Iris pigment epithelial cell (primary cell): ENCODE data around the gene BSND.
"Not testable (repeated sequence)": the region's sequence is repeated elsewhere in the genome, so short reads cannot be mapped to it uniquely, and the experiment has no call there.

Source experiments
- DNase-seq: peaks from one replicate; pipeline ENCODE4 v3.0.0-alpha.2; 2011; ENCODE audit warnings: low read depth

The BSND gene

DNA sequence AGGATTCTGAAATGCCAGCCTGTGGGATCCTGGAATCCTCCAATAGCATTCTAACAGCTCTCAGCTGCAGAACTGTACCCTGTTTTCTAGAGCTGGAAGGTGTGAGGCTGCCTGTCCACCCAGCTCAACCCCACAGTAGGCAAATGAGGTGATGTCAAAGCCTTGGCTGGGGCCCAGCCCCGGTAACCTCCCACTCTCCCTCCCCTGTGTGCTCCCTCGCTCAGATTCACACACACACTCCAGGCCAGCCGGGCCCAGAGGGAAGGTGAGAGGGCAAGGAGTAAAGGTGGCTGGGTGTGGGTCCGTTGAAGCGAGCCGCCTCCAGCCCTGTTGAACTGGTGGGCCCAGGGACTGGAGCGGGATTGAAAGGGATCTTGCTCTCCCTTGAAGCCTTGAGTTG lies at the start of gene BSND:
Gene BSND (plus strand): TSS at position 257 of the 400 bp plus-strand sequence. CDS start 254 bp downstream, outside the sequence.
- DNase-seq: no peak

DNA sequence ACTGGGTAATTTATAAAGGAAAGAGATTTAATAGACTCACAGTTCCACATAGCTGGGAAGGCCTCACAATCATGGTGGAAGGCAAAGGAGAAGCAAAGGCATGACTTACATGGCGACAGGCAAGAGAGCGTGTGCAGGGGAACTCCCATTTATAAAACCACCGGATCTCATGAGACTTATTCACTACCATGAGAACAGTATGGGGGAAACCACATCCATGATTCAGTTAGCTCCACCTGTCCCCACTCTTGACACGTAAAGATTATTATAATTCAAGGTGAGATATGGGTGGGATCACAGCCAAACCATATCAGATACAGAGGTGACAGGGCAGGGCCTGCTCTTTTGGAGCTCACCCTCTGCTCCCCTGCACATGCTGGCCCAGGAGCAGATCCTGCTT lies 49.7 kb upstream of the BSND start:
- no peak for DNase-seq

DNA sequence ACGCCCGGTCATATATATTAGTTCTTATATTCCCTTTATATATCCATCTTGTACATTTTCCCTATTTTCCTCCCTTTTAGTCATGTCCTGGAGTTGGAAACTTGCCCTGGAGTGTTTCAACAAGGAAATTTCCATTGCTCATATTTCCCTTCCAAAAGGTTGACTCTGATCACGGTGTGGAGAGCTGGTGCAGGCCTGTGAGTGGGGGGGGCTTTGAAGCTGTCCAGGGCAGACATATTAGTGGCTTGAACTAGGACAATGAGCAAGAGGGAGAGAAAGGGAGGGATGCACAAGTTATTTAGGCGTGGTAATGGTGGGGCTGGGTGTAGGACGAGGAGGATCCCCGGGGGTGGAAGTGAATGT lies 48.7 kb upstream of the BSND start:
- DNase-seq: peak; percentile 28

DNA sequence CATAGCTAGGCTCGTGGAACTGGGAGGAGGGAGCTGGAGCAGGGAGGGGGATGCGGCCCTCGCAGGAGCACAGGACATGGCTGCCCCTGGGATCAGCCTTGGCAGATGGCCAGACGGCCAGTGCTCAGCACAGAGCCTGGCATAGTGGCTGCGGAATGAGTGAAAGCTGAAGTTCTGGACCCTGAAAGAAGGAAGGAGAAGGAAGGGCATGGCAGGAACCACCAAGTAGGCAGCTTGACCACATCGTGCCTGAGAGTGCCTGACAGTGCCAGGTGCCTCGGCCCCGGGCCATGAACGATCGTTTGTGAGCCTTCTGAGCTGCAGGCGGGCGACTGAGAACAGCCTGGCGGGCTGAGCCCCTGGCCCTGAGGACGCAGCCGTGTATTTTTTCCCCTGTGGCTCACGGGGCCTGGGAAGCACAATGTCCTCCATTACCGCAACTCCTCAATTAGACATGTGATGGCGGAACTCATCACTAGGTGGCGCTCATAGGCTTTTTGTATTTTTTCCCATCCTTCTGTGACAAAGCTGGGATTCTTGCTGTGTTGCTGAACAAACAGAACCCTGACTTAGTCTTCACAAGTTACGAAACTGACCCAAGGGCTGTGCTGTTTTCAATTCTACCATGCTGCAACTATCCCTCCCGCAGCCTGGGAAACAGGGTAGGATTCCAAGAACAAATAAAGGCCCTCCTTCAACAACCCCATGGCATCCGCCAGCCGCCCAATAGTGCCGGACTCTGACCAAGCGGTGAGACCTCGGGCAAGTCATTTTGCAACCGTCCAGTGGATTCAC lies 48.2 kb upstream of the BSND start:
- peak; percentile 87 for DNase-seq

DNA sequence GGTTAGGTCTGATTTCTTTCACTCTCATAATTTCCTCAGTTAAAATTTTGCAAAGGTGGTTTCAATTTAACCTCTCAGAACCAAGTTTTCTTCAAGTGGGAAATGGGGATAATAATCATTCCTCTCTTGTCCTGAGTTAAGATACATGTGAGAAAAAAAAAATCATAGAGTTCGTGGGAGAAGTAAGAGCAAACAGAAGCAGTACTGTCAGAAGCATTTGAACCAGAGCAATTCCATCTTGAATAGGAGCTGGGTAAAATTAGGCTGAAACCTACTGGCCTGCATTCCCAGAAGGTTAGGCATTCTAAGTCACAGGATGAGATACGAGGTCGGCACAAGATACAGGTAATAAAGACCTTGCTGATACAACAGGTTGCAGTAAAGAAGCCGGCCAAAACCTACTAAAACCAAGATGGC lies 46.9 kb upstream of the BSND start:
- no peak for DNase-seq

DNA sequence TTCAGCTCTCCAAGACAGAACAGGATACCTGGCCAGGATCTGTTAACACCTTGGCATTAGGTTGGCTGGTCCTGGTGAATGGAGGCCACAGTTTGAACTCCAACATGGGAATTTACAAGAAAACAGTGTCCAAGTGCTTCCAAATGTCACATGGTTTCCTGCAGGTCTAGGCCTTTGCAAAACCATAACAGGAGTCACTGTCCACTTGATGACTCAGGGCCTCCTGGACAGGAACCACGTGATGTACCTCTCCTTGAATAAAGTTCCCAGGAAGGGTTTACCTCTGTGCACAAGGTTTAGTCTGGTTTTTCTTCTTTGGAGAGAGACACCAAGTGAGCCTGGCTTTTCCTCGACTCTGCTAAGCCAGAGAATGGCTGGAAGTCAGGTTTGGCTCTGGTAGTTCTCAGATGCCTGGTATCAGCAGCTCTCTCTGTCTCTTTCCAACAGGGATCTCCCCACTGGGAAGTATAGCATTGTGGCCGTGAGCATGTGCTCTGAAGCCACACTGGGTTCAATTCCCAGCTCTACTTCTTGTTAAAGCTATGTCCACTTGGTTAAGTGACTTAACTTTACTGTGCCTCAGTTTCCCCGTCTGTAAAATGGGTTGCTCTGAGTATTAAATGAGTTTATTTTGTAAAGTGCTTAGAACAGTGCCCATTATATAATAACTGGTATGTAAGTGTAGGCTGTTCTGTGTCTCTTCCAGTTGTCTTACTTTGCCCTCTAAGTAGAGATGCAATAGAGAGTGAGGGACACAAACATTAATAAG lies 45.6 kb upstream of the BSND start:
- peak; percentile 71 for DNase-seq

DNA sequence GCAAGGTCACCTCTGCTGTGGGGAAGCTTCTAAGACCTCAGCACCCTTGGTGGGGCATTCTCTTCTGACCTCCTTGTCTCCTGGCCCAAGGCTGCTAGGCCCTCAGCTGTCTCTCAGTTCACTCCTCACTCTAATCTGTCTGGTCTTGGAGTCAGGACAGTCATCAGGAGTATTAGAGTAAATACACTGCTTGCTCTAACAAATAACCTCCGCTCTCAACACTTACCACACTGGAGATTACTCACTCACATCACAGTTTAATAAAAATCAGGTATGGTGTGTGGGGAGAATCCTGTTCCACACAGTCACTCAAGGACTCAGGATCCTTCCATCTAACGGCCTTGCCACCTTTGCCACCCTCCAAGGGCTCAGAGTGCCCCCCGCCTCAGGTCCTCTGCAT lies 44.9 kb upstream of the BSND start:
- DNase-seq: no peak

DNA sequence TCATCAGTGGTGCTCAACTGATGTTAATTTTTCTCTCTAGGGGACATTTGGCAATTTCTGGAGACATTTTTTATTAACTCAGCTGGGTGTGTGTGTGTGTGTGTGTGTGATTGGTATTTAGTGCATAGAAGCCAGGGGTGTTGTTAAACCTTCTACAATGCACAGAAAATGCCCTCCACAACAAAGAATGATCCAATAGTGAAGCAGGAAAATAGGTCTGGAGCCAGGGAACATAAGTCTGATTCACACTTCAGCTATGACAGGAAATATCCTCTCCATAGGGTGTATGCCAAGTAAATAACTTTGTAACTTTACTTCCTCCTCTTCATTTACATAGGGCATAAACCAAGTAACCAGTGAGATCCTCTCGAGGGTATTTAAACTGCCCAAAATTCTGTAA lies 43.4 kb upstream of the BSND start:
- peak; percentile 69 for DNase-seq

DNA sequence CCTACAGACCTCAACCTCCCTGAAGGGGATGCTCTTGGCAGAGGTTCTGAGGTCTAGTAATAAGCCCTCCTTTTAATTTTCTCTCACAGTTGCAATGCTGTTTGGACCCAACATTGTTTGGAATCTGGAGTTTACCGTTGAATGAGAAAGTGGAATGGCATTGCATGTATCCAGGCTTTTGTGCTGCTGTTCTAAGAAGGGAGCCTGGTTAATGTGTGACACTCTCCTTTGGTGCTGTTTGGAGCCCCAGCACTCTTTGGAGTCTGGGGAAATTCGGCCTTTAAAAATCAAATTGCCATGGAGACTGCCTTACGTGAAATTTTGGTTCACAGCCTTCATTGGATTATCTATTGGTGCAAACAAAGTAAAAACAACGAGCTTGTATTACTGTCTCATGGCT lies 42.0 kb upstream of the BSND start:
- no peak for DNase-seq

DNA sequence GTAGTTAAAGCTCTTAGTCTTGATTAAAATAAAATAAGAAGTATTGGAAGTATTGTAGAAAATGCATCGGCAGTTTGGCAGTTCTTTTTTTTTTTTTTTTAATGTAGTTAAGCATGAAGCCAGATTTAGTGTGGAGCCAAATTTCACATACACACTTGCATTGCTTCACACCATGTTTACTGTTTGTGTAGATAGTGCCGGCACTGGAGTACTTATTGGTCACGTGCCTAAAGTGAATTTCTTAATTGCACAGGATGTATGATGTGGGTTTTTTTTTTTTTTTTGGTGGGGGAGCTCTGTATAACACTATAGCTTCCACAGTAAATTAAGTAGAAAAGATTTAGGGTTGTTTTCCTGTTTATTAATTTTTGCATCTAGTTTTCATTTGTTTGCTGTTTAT lies 39.5 kb upstream of the BSND start:
- DNase-seq: no peak

DNA sequence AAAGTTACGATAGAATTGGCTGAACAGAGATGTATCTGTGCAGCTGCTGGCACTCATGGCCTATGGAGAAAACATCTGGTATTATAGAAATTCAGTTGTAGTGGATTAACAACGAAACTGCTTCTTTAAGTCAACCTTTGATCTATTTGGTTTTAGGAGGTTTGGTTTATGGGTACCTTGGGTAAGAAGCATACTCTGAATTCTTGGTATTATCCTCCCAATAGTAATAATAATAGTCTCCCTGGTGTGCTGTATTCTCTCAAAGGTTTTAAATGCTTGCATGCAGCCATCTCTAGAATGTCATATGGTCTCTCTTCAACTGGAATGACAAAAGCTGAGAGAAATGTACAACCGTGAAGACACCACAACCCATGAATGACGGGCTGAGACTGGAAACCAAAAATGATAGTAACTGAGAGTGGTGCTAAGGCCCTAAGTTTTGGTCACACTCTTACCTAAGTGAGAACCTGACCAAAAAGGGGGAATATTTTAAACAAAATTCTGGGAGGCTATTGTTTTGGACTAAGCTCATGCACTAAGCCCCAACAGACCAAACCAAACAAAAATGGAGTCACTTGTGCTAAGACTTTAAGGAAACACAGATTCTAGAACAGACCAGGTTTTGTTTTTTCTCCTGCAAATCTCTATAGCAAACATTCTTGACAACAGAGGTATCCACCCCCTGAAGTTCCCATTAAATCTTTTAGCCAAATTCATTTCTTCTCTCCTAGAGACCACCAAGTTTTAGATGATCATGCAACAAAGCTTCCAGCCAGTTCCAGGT lies 35.9 kb upstream of the BSND start:
- no peak for DNase-seq

DNA sequence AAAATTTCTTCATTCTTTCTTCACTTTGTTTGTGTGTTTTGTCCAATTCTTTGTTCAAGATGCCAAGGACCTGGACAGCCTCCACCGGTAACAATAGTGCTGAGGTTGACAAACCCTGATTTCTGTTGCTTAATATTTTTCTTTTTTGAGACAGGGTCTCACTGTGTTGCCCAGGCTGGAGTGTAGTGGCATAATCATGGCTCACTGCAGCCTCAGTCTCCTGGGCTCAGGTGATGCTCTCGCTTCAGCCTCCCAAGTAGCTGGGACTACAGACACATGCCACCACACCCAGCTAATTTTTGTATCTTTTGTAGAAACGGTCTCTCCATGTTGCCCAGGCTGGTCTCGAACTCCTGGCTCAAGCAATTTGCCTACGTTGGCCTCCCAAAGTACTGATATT lies 34.9 kb upstream of the BSND start:
- not testable (repeated sequence) for DNase-seq

DNA sequence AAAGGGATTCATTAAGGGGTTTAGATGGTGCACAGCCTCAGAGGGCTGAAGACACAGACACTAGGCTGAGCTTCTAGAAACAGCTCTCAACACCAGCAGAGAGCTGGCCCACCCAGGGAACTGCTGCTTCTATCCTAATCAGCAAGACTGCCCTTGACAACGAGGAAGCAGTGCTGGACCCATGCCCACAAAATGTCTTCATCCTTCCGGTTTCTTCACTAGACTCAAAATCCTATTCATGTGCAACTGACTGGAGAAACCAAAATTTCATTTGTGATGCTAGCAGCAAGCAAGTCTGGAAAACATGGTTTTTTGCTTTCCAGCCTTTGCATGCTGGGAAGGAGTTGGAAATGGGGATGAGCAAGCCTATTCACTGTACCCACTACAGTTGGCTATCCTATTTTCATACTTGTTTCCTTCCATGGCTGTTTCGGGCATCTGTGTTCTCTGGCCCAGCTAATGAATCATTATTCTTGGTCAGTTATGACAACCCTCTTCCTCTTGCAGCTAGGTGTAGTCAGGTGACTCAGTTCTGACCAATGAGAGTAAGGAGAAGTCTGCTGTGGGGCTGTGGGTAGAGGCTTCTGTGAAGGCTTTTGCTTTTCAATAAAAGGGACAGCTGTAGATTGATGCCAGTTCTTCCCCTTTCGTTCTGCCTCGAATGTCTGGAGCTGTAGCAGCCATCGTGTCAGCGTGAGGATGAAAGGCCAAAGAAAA lies 33.0 kb upstream of the BSND start:
- peak; percentile 85 for DNase-seq

DNA sequence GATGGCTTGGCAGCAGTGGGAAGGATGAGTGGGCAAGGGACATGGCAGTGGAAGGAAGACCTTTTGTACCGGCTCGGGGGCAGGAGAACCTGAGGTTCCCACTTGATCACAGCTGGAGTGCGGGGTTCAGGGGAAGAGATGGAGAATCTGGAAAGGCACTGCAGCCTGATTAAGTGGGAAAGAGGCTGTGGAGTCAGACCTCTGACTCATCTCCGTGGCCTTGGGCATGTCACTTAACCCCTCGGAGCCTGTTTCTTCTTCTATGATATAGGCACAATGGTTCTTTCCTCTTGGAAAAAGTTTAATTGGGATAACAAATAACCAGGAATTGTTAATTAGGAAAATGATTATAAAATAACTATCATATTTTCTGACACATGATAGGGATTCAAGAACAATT lies 31.4 kb upstream of the BSND start:
- no peak for DNase-seq

DNA sequence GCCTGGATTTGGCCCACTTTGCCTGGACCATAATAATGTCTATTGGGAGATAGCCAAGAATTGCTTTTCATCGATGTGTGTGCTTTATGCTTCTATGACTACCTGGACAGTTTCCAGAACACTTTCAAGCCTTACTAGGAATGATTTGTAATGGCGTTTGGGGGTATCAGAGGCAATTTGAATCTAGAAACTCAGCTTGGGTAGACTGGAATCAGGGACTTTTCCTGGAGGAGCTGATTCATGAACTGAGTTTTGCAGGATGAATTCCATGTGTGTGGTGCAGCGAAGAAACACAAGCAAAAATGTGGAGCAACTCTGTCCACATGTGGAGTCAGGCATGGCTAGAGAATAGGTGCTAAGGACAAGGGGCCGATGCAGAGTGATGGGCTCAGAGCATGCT lies 30.2 kb upstream of the BSND start:
- DNase-seq: no peak

DNA sequence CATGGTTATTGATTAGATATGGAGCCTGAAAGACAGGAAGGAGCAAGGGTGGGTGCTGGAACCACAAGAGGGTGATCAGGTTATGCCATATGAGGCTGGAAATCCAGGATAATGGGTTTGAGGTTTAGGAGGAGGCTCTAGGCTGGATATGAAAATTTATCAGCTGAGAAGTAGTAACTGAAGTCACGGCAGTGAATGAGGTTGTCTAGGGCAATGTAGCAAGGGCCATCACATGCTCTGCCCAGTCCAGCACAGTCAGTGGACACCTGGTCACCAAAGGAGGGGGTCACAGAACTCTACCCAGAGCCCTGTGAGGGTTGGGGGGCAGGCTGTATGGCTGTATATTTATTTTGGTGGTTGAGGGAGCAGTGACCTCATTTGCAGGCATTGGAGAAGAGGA lies 28.9 kb upstream of the BSND start:
- DNase-seq: no peak

DNA sequence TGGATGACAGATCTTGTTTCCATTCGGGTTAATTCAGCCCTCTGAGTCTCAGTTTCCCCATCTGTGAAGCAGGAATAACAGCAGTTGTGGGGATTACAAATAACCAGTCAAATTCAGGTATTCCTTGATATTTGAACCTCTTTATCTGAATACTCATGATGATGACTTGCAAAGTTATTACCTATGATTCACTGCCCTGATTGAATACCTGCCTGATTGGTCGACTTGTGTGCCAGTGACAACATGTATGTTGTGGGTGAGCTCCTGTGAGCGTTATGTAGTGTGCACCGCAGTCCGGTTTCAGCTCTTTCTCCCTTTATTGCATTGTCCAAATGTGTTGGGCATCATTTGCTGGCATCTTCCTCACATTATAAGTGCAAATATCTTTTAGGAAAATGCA lies 27.8 kb upstream of the BSND start:
- DNase-seq: no peak

DNA sequence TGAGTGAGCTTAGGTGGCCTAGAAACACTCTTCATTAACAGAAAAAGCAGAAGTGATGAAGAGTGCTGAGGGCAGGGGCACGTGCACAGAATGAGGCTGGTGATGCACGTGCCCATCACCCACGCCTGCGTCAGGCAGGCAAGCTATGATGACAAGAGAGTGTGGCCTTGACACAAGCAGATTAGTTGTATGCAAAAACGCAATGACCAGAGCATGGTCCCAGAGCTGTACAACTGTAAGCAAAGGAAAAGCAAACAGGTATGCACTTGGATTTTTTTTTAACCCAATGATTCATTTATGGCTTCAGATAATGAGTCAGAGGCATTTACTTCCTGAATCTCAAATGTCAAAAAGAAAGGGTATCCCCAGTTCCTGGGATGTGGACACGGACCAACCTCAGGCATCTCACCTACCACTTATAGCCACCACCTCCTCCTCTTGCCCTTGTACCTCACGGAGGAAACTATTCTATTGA lies 27.4 kb upstream of the BSND start:
- DNase-seq: peak; percentile 51

DNA sequence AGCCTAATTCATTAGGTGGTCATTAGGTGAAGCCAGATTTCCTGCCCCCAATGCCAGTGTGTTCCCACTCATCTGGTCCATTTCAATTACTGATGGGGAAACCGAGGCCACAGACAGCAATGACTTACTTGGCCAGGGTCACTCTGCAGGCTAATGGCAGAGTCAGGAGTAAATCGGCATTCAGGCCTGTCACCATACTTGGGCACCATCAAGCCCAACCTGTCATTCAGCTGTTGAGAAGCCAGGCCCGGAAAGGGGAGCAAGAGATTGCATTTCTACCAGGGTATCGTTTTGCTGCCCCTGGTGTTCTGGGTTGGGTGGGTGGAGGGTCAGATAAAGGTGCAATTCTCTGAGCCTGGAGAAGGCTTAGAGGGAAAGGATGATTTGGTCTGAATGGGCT lies 26.3 kb upstream of the BSND start:
- DNase-seq: no peak

DNA sequence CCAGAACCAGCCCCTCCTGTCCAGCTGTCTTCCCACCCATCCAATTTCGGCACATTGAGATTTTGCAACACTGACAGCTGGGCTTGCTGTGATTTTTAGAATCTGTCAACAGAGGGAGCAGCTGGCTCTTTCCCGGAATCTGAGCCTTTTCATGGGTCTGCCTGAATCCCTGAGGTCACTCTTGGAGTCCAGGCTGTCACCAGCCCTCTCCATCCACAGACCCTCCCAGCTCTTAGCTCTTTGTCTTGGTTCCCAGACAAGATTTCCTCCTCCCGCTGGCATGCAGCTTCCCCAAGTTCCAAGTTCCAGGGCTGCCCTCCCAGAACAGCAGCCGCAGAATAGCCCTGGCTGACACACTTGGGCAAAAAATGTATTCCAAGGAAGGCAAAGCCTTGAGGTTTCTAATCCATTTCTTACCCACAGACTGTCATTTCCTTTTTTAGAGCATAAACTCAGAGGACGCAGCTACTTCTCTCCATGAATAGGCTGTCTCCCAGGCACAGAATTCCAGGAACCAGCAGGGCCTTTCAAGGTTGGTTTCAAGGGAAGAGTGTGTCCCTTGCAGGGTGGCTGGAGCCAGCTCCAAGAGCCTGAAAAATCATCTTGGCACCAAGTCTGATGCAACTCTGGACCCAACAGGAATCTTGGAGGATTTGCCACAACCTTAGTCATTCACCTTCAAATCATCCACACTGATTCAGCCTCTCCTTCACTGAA lies 25.4 kb upstream of the BSND start:
- no peak for DNase-seq

DNA sequence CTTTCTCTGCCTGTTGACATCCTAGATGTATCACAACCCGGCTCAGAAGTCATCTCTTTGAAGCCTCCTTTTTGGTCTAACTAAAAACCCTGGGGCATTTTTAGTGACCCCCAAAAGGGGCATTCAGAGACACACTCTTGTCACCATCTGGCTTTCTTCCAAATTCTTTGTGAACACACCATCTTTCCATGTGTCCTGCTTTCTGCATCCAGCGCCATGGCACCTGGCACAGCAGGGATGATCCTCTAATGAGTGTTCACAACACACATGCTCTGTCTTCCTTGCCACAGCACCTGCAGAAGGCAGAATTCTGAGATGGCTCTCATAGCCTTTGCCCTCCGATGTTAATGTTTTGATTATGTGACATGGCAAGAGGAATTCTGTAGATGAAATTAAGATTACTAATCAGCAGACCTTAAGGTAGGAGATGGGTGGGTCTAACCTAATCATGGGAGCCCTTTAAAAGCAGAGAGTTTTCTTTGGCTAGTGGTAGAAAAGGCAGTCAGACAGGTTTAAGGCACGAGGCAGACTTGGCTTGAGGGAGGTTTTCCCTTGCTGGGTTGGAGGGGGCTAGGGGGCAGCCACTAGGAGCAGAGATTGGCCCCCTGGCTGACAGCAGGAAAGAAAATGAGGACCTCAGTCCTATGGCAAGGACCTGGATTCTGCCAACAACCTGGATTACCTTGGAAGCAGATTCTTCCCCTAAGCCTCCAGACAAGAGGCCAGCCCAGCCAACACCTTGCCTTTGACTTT lies 23.2 kb upstream of the BSND start:
- no peak for DNase-seq
